HG03460 (cell line): Measurements from ENCODE around the gene COX4I1.

ENCODE experiments used
- ATAC-seq: cut with Tn5 transposase; IDR thresholded peaks from one replicate; pipeline ENCODE4 v1.9.1; 2021; ENCODE audit not compliant: unreplicated experiment

COX4I1 gene

GRCh38 chr16:85838381-85838780 lies 38.9 kb downstream of the COX4I1 start:
- no peak for ATAC-seq

- ATAC-seq = no peak
Measured at GRCh38 chr16:85838876-85839585, 39.5 kb downstream of the COX4I1 start.

GRCh38 chr16:85839681-85840240 lies 40.3 kb downstream of the COX4I1 start:
- ATAC-seq = no peak

- ATAC-seq = no peak
Measured at GRCh38 chr16:85840395-85840794, 40.9 kb downstream of the COX4I1 start.

GRCh38 chr16:85840801-85841200 lies 41.3 kb downstream of the COX4I1 start:
- no peak for ATAC-seq

- ATAC-seq = no peak
Measured at GRCh38 chr16:85842435-85842834, 42.9 kb downstream of the COX4I1 start.

GRCh38 chr16:85842848-85843247 lies 43.4 kb downstream of the COX4I1 start:
- ATAC-seq = no peak

- ATAC-seq = no peak
Measured at GRCh38 chr16:85843471-85844168, 44.1 kb downstream of the COX4I1 start.

- no peak for ATAC-seq
Measured at GRCh38 chr16:85844169-85844481, 44.6 kb downstream of the COX4I1 start.

- no peak for ATAC-seq
Measured at GRCh38 chr16:85844786-85845185, 45.3 kb downstream of the COX4I1 start.

- no peak for ATAC-seq
Measured at GRCh38 chr16:85845266-85845665, 45.8 kb downstream of the COX4I1 start.

- ATAC-seq = no peak
Measured at GRCh38 chr16:85846461-85846860, 47.0 kb downstream of the COX4I1 start.

GRCh38 chr16:85847036-85847435 lies 47.5 kb downstream of the COX4I1 start:
- no peak for ATAC-seq

- no peak for ATAC-seq
Measured at GRCh38 chr16:85847681-85848601, 48.4 kb downstream of the COX4I1 start.

GRCh38 chr16:85848986-85849385 lies 49.5 kb downstream of the COX4I1 start:
- no peak for ATAC-seq

GRCh38 chr16:85849388-85849787 lies 49.9 kb downstream of the COX4I1 start:
- no peak for ATAC-seq

GRCh38 chr16:85850344-85850880 lies 50.9 kb downstream of the COX4I1 start:
- ATAC-seq = no peak

- ATAC-seq = no peak
Measured at GRCh38 chr16:85851034-85851785, 51.7 kb downstream of the COX4I1 start.

- ATAC-seq = no peak
Measured at GRCh38 chr16:85853547-85854545, 54.4 kb downstream of the COX4I1 start.
